GM18909 (cell line): ENCODE results near the gene SLC49A4.

Experiments
- ATAC-seq: cut with Tn5 transposase; IDR thresholded peaks from one replicate; pipeline ENCODE4 v1.9.1; 2021; ENCODE audit warnings: mild to moderate bottlenecking; ENCODE audit not compliant: unreplicated experiment, poor library complexity

The SLC49A4 gene

DNA sequence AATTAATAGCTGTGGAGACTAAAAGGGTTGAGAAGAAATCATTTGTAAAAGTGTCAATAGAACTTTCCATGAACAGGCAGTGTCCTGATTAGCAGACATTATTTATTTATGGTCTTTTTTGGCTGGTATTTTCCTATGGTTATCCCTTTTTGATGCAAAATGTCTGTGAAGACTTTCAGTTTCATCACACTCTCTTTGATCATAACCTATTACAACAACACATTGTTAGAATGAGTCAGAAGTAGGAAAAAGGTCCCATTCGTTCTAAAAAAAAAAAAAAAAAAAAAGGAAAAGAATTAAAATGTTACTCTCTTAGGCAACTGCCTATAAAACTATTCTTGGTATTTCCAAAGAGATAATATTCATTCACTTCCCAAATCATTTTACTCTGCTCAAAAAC is 62.1 kb downstream of the SLC49A4 start:
- no peak for ATAC-seq

DNA sequence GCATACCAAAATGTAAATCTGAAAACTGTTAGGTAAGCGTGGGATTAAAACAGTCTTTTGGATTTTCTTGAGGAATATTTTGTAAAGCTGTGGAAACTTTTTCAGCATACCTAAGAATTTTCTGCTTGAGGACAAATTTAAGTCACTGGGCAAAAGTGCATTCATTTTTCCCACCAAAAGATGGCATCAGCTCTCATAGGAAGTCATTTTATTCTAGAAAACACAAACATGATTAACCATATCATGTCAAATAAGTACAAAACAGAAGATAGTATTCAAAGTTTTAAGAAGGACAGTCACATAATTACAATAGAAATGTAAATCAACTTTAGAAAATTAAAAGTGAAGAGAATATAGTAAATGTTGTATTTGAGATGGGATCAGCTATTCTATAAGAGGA is 63.5 kb downstream of the SLC49A4 start:
- no peak for ATAC-seq

DNA sequence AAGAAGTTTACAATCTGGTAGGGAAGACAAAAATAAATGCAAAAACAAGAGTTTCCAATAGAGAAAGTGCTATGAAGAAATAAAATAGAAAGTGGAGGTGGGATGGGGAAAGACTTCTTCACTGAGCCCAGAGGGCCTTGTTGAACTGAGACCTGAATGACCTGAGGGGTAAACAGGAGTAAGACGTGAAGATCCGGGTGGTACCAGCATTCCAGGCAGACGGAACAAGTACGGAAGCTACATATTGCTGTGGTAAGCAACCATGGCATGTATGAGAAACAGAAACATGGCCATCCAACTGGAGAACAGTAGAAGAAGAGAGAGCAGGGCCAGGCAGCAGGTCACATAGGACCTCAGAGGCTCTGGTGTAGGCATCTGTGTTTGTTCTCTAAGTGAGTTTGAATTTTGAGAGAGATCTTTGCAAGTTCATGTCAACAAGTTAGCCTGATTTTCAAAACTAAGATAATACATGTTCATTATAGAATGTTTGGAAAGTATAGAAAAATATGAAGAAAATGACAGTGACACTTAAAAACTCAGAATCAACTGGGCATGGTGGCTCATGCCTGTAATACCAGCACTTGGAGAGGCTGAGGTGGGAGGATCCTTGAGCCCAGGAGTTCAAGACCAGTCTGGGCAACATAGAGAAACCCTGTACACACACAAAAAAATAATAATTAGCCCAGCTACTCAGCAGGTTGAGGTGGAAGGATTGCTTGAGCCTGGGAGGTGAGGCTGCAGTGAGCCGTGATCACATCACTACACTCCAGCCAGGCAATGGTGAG is 64.3 kb downstream of the SLC49A4 start:
- ATAC-seq = no peak

DNA sequence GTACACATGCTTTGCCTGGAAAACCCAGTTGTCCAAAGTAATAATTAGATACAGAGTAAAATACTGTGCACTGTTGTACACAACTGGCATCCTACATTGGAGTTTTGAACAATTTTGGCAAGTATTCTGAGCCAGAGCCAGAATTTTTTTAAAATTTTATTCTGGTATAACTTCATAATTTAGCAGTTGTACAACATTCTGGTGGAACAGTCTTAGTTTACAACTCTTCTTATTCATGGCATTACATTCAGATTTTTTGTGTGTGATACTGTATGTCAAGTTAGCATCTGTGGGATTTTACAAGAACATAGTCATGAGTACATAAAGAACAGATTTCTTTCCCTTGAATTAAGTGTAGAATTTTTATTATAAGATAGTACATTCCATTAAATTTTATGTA is 67.5 kb downstream of the SLC49A4 start:
- ATAC-seq = no peak

- ATAC-seq = no peak
Observed at GRCh38 chr3:122864498-122864897, 69.6 kb downstream of the SLC49A4 start.

DNA sequence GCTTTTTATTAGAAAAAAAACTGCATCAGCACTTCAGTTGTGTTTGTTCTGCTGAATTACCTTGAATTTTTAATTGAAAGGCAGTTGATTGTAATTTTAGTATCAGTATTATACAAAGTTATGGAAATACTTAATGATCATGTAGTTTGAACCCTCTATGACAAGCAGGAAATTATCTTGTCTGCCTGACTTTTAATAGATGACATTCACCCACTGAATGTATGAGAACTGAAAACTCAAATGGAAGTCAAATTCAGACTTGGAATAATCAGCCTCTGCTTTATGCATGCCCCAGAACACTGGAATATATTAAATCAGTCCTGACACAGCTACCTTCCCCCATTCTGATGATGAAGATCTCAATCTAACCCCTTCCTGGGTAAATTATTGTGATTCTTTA is 73.5 kb downstream of the SLC49A4 start:
- no peak for ATAC-seq

DNA sequence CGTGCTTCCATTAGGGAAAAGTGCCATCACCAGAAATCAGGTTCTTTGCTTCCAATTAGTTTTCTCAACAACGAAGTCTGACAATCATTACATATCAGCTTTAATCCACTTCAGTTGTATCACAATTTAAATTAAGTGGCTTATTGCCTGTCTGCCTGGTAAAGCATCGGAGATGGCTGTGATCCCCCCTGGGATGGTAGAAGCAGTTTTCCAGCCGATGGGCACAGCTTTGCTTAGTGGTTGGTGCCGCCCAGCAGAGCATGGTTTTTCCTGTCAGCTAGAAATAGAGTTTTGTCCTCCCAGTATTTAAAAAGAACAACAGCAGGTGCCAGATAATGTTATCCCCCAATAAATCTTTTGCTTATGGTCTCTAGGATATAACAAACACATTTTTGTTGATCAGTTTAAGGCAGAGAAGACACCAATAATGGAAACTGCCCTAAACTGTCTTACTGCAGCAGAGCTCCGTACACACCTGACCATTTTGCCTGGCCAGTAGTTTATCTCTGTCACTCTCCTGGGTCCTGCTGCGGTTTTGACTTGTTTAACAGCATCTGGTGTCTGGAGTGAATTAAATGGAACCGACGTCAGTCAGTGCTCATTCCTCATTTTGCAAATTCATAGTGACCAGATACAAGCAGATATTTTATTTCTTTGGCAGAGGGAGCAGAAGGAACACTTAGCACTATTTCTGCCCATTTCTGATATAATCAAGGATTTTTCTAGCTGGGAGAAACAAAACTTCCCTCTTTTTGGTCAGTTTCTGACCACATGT is 79.1 kb downstream of the SLC49A4 start:
- ATAC-seq = no peak

- no peak for ATAC-seq
Observed at GRCh38 chr3:122875547-122876127, 80.8 kb downstream of the SLC49A4 start.

GRCh38 chr3:122880173-122880572 is 85.3 kb downstream of the SLC49A4 start:
- no peak for ATAC-seq

- ATAC-seq = no peak
Observed at GRCh38 chr3:122880624-122881023, 85.8 kb downstream of the SLC49A4 start.

DNA sequence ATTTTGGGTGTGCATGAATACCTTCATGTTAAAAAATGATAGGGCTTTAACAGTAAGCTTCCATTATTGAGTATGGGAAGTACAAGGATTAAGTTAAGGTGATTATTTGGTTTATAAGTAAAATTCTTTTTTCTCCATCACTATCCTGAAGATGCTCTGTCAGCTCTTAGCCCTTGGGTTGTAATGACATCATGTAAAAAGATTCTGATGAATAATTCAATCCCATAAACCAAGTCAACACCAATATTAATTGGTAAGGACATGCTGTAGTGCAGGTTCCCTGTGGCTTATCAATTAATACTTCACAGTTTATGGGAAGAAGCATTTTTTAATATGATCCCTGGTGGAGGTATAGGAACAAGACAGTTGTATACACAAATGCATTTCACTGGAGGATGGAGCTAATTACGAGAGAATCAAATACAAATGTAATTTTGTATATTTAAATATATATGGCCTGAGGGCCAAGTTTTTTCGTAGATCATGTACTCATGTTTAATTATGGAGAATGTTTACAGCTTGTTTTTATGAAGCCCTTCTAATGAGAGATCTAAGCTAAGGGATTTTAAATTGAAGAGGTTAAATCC is 87.6 kb downstream of the SLC49A4 start:
- ATAC-seq = no peak

- ATAC-seq = no peak
Observed at GRCh38 chr3:122886251-122886650, 91.4 kb downstream of the SLC49A4 start.

- ATAC-seq = no peak
Observed at GRCh38 chr3:122886946-122887345, 92.1 kb downstream of the SLC49A4 start.

GRCh38 chr3:122890077-122890719 is 95.3 kb downstream of the SLC49A4 start:
- peak; percentile 76 for ATAC-seq

GRCh38 chr3:122890720-122891220 is 95.9 kb downstream of the SLC49A4 start:
- no peak for ATAC-seq

DNA sequence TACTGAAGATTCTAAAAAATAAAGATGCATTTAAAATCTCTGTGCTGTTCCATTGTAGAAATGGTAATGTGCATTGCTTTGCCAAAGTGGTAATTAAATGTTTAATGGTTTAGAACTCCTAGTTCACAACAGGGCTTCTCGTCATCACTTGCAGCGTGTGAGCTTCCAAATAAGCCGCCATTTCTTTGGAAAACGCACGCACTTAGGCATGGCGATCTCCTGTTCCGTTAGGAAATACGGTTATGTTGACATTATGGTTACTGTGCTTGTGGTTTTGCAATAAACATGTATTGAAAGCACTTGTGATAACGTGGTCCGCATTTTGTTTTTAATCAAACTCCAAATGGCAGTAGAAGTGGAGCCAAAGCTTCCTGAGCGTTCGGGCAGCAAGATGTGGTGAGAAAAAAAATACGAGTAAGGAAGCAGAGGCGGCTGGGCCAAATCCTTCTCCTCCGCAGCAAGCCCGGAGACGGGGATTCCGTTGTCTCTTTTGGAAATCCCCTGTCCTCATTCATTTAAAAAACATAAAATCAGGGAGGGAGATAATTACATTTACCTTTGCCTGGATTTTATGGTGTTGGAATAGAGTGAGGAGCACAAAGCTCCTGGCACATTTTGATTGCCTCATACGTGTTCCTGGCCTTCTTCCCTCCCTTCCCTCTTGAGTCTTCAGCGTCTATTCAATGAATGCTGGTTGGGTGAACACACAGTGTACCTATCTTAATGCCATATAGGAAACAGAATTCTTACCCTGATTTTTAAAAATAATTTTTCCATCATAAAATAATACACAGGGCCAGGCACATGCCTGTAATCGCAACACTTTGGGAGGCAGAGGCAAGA is 97.5 kb downstream of the SLC49A4 start:
- no peak for ATAC-seq

- peak; percentile 53 for ATAC-seq
Observed at GRCh38 chr3:122893282-122893681, 98.4 kb downstream of the SLC49A4 start.

DNA sequence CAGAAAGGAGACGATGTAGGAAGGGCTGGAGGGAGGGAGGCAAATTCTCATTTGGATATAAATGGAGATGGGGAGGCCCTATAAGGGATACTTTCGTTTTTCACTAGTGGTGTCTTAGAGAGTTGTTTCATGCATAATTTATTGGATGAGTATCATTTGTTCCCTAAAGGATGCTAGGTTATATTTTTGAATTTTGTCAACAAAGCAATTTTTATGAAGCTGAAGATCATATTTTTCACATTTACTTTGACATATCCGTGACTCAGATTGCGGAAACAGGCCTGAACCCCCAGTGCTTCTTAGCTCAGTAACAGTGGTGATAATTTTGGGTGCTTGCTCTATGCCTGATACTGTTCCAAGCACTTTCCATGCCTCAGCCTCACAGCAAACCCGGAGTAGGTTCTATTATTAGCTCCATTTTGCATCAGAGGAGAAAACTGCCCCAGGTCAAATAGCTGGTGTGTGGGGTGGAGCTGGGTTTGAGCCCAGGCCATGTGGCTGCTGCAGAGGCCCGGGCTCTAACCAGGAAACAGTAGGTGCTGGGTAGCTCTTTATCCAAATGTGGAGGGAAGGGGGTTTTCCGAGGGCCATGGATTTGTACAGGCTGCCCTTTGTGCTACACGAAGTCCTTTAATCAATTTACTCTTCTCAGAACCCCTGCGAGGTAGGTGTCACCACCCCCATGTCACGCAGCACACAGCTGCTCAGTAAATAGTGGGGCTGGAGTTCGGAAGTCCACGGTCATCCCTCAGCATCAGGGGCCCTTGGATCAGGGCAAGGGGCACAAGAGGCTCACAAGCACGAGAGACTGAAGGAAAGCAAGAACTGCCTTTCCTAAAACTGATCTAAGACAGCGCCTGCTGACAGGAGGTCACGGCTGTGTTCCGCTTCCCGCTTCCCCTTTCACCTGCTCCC is 99.1 kb downstream of the SLC49A4 start:
- ATAC-seq = no peak
